Cardiac muscle cell (in vitro differentiated cells and primary cell): Measurements from ENCODE around the gene OSMR. TPM values are rescaled to one million over a fixed set of nuclear protein-coding genes. Genes with fewer than 3 reads are reported as not detected.

Experiments used
- DNase-seq, 2 donors: peaks; one replicate each; pipeline versions ENCODE4 v3.0.0 to v3.0.0-alpha.2; 2010 to 2017; ENCODE audit warnings: low read depth in 1 of 2, low spot score in 1 of 2
- H3K27ac ChIP-seq: fragments of 200-600 bp; sonication (generic); 2 replicates; pipeline ENCODE4 v1.5.1; 2016
- H3K27me3 ChIP-seq: fragments of 200-600 bp; sonication (generic); 2 replicates; pipeline ENCODE4 v1.6.0; 2016; ENCODE audit warnings: control low read depth
- H3K36me3 ChIP-seq: fragments of 200-600 bp; sonication (generic); 2 replicates; pipeline ENCODE4 v1.5.1; 2016; ENCODE audit warnings: control low read depth
- H3K4me1 ChIP-seq: fragments of 200-600 bp; sonication (generic); 2 replicates; pipeline ENCODE4 v1.8.1; 2017; ENCODE audit warnings: low read depth, mild to moderate bottlenecking, mixed run types
- H3K4me3 ChIP-seq: fragments of 200-600 bp; sonication (generic); 2 replicates; pipeline ENCODE4 v1.5.1; 2016; ENCODE audit warnings: mild to moderate bottlenecking
- H3K9me3 ChIP-seq: fragments of 200-600 bp; sonication (generic); 2 replicates; pipeline ENCODE4 v1.5.1; 2017; ENCODE audit warnings: low read depth, mild to moderate bottlenecking, control low read depth
- polyA plus RNA-seq: library from polyadenylated mRNA; unstranded; fragments of >200 nt; fragmentation: Nextera tagmentation; extraction: Ambion mirVana; gene quantifications from 2 replicates; pipeline ENCODE4 v1.2.1, GENCODE V29; 2016
- total RNA-seq: library from RNA; depleted of rRNA; stranded (reverse); fragments of >200 nt; gene quantifications from 2 replicates; pipeline ENCODE4 v1.2.3, GENCODE V29; 2016
- TF ChIP-seq, protein P1 (sequence below): IDR thresholded peaks from 2 replicates; pipeline ENCODE4 v1.5.1; 2012; ENCODE audit warnings: low read depth, mild to moderate bottlenecking, low read length

OSMR gene
- total and polyA plus RNA-seq, 2 experiments from 2014 or later, result 0.43 TPM; not detected in 1

GRCh38 chr5:38832810-38833209, 13.0 kb upstream of the OSMR start:
- no peaks in the 10 kb centered on the region for H3K9me3 ChIP-seq
- no peaks in the 10 kb centered on the region for H3K4me1 ChIP-seq
- no peaks in the 10 kb centered on the region for H3K27me3 ChIP-seq
- TF ChIP-seq, protein P1, sequence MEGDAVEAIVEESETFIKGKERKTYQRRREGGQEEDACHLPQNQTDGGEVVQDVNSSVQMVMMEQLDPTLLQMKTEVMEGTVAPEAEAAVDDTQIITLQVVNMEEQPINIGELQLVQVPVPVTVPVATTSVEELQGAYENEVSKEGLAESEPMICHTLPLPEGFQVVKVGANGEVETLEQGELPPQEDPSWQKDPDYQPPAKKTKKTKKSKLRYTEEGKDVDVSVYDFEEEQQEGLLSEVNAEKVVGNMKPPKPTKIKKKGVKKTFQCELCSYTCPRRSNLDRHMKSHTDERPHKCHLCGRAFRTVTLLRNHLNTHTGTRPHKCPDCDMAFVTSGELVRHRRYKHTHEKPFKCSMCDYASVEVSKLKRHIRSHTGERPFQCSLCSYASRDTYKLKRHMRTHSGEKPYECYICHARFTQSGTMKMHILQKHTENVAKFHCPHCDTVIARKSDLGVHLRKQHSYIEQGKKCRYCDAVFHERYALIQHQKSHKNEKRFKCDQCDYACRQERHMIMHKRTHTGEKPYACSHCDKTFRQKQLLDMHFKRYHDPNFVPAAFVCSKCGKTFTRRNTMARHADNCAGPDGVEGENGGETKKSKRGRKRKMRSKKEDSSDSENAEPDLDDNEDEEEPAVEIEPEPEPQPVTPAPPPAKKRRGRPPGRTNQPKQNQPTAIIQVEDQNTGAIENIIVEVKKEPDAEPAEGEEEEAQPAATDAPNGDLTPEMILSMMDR, result no peak
- no peaks in the 10 kb centered on the region for H3K36me3 ChIP-seq
- H3K27ac ChIP-seq, result no peak overlapping the region
- no peak overlapping the region for H3K4me3 ChIP-seq
- DNase-seq, result no peak

DNA sequence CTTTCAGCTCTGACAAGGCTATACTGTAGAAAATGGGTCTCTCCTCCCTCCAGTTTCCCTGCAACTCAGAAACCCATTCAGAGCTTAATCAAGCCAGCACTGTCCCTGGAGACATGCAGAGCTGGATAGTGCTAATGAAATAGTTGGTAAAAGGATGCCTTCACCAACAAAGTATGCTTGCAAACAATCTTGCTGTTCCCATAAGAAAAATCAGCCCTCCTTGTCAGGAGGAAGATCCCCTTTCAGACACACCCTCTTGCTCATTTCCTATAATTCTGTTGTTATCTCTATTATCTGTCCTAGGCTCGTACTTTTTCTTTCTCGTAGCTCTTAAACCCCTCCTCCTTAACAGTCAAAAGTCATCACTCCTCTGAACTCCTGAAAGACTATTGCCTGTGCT, 9.9 kb upstream of the OSMR start:
- Histone ChIP-seq H3K4me3 (no peak overlapping the region), H3K36me3 (no peaks in the 10 kb centered on the region), H3K4me1 (no peaks in the 10 kb centered on the region), H3K27me3 (no peaks in the 10 kb centered on the region), H3K27ac (no peak overlapping the region), H3K9me3 (no peaks in the 10 kb centered on the region)
- TF ChIP-seq, protein P1, result no peak
- DNase-seq, result peak in 1 of 2 donors; percentile 89

DNA sequence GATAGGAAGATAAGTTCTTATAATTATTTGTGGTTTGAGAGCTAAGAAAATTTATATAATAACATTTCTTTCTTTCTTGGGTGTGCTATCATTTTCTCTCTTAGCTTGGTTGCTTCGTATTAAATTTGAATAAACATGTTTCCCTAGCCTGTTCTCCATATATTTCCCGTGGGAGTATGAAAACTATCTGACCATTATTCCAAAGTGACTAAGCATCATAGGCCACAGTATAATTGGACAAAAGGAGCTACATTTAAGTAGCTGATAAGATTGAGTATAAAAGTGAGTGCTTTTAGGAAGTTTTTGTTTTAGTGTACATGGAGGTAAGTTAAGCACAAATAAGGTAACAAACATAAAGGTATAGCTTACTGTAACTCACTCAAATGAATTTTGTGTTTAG, 8.4 kb upstream of the OSMR start:
- H3K4me3 ChIP-seq, result no peak overlapping the region
- no peaks in the 10 kb centered on the region for H3K9me3 ChIP-seq
- no peaks in the 10 kb centered on the region for H3K4me1 ChIP-seq
- no peak overlapping the region for H3K27ac ChIP-seq
- TF ChIP-seq, protein P1, result no peak
- no peaks in the 10 kb centered on the region for H3K36me3 ChIP-seq
- H3K27me3 ChIP-seq, result no peaks in the 10 kb centered on the region
- DNase-seq, result peak in 1 of 2 donors; percentile 47

- Histone ChIP-seq H3K9me3 (no peaks in the 10 kb centered on the region), H3K27ac (no peak overlapping the region), H3K36me3 (no peaks in the 10 kb centered on the region), H3K4me1 (no peaks in the 10 kb centered on the region), H3K27me3 (no peaks in the 10 kb centered on the region), H3K4me3 (no peak overlapping the region)
- TF ChIP-seq, protein P1, result no peak
- DNase-seq, result no peak
Observed at GRCh38 chr5:38837932-38838331, 7.9 kb upstream of the OSMR start.

GRCh38 chr5:38843665-38844064, 2.1 kb upstream of the OSMR start:
- no peak overlapping the region for H3K27ac ChIP-seq
- TF ChIP-seq, protein P1, result no peak
- H3K4me3 ChIP-seq, result no peak overlapping the region
- peaks cover 51% of the 10 kb centered on the region for H3K27me3 ChIP-seq
- no peaks in the 10 kb centered on the region for H3K4me1 ChIP-seq
- H3K9me3 ChIP-seq, result no peaks in the 10 kb centered on the region
- no peaks in the 10 kb centered on the region for H3K36me3 ChIP-seq
- no peak for DNase-seq
